HEK293 (cell line): ENCODE data around the gene ZNF541.
A peak's percentile ranks its signal among the peaks of the same experiment; 100 is the strongest.

Source experiments
- EGR2 ChIP-seq: fragments of 450-650 bp; formaldehyde crosslinking; IDR thresholded peaks from 2 replicates; pipeline ENCODE4 v1.5.1; 2016; ENCODE audit warnings: low read depth, missing biosample characterization, missing genetic modification characterization
- ELK4 ChIP-seq: IDR thresholded peaks from 2 replicates; pipeline ENCODE4 v1.6.1; 2011; ENCODE audit warnings: mild to moderate bottlenecking, low read depth, low read length, borderline replicate concordance
- GFI1B ChIP-seq: fragments of 450-650 bp; formaldehyde crosslinking; IDR thresholded peaks from 2 replicates; pipeline ENCODE4 v1.5.1; 2016; ENCODE audit warnings: missing biosample characterization, missing genetic modification characterization
- KLF1 ChIP-seq: fragments of 450-650 bp; formaldehyde crosslinking; IDR thresholded peaks from 2 replicates; pipeline ENCODE4 v1.5.1; 2016; ENCODE audit warnings: missing biosample characterization, missing genetic modification characterization
- KLF7 ChIP-seq: fragments of 450-650 bp; formaldehyde crosslinking; IDR thresholded peaks from 2 replicates; pipeline ENCODE4 v1.5.1; 2016; ENCODE audit warnings: missing biosample characterization, missing genetic modification characterization, borderline replicate concordance
- MZF1 ChIP-seq: fragments of 450-650 bp; formaldehyde crosslinking; IDR thresholded peaks from 2 replicates; pipeline ENCODE4 v1.5.1; 2017; ENCODE audit warnings: missing biosample characterization, missing genetic modification characterization, borderline replicate concordance
- SP7 ChIP-seq: fragments of 450-650 bp; formaldehyde crosslinking; IDR thresholded peaks from 2 replicates; pipeline ENCODE4 v1.5.1; 2016; ENCODE audit warnings: missing biosample characterization, missing genetic modification characterization
- TCF7L2 ChIP-seq: IDR thresholded peaks from 2 replicates; pipeline ENCODE4 v1.6.1; 2011; ENCODE audit warnings: low read depth, mild to moderate bottlenecking, inconsistent platforms, low read length, moderate library complexity, borderline replicate concordance
- ZBTB49 ChIP-seq: fragments of 450-650 bp; formaldehyde crosslinking; IDR thresholded peaks from 2 replicates; pipeline ENCODE4 v1.5.1; 2016; ENCODE audit warnings: missing biosample characterization, missing genetic modification characterization, low read depth
- ZFP37 ChIP-seq: fragments of 450-650 bp; formaldehyde crosslinking; IDR thresholded peaks from 2 replicates; pipeline ENCODE4 v1.5.1; 2016; ENCODE audit warnings: missing biosample characterization, missing genetic modification characterization
- ZNF121 ChIP-seq: fragments of 450-650 bp; formaldehyde crosslinking; IDR thresholded peaks from 2 replicates; pipeline ENCODE4 v1.5.1; 2016; ENCODE audit warnings: missing biosample characterization, missing genetic modification characterization
- ZNF133 ChIP-seq: fragments of 450-650 bp; formaldehyde crosslinking; IDR thresholded peaks from 2 replicates; pipeline ENCODE4 v1.5.1; 2016; ENCODE audit warnings: missing biosample characterization, missing genetic modification characterization
- ZNF148 ChIP-seq: fragments of 450-650 bp; formaldehyde crosslinking; IDR thresholded peaks from 2 replicates; pipeline ENCODE4 v1.5.0; 2017; ENCODE audit warnings: missing biosample characterization, missing genetic modification characterization, borderline replicate concordance
- ZNF175 ChIP-seq: fragments of 450-650 bp; formaldehyde crosslinking; IDR thresholded peaks from 2 replicates; pipeline ENCODE4 v1.5.1; 2016; ENCODE audit warnings: missing biosample characterization, missing genetic modification characterization
- ZNF354C ChIP-seq: fragments of 450-650 bp; formaldehyde crosslinking; IDR thresholded peaks from 2 replicates; pipeline ENCODE4 v1.5.1; 2016; ENCODE audit warnings: missing biosample characterization, missing genetic modification characterization, low read depth, borderline replicate concordance
- ZNF398 ChIP-seq: fragments of 450-650 bp; formaldehyde crosslinking; IDR thresholded peaks from 2 replicates; pipeline ENCODE4 v1.5.1; 2017; ENCODE audit warnings: missing biosample characterization, missing genetic modification characterization
- ZNF416 ChIP-seq: fragments of 450-650 bp; formaldehyde crosslinking; IDR thresholded peaks from 2 replicates; pipeline ENCODE4 v1.5.1; 2016; ENCODE audit warnings: missing biosample characterization, missing genetic modification characterization
- ZNF501 ChIP-seq: fragments of 450-650 bp; formaldehyde crosslinking; IDR thresholded peaks from 2 replicates; pipeline ENCODE4 v1.5.1; 2016; ENCODE audit warnings: missing biosample characterization, missing genetic modification characterization
- ZNF510 ChIP-seq: fragments of 450-650 bp; formaldehyde crosslinking; IDR thresholded peaks from 2 replicates; pipeline ENCODE4 v1.5.1; 2018; ENCODE audit warnings: mild to moderate bottlenecking, missing genetic modification characterization, missing biosample characterization; ENCODE audit not compliant: insufficient replicate concordance
- ZNF548 ChIP-seq: fragments of 450-650 bp; formaldehyde crosslinking; IDR thresholded peaks from 2 replicates; pipeline ENCODE4 v1.5.1; 2016; ENCODE audit warnings: missing biosample characterization, missing genetic modification characterization
- ZNF549 ChIP-seq: fragments of 450-650 bp; IDR thresholded peaks from 2 replicates; pipeline ENCODE4 v1.5.1; 2018; ENCODE audit warnings: missing biosample characterization, missing genetic modification characterization, mild to moderate bottlenecking, inconsistent platforms, moderate library complexity
- ZNF580 ChIP-seq: fragments of 450-650 bp; formaldehyde crosslinking; IDR thresholded peaks from 2 replicates; pipeline ENCODE4 v1.5.1; 2016; ENCODE audit warnings: missing biosample characterization, missing genetic modification characterization
- ZNF600 ChIP-seq: fragments of 450-650 bp; formaldehyde crosslinking; IDR thresholded peaks from 2 replicates; pipeline ENCODE4 v1.5.1; 2016; ENCODE audit warnings: missing biosample characterization, missing genetic modification characterization
- ZNF654 ChIP-seq: fragments of 450-650 bp; formaldehyde crosslinking; IDR thresholded peaks from 2 replicates; pipeline ENCODE4 v1.5.1; 2016; ENCODE audit warnings: low read depth, missing biosample characterization, missing genetic modification characterization
- ZNF660 ChIP-seq: fragments of 450-650 bp; IDR thresholded peaks from 2 replicates; pipeline ENCODE4 v1.5.1; 2018; ENCODE audit warnings: missing biosample characterization, mild to moderate bottlenecking, missing genetic modification characterization
- ZNF701 ChIP-seq: fragments of 450-650 bp; formaldehyde crosslinking; IDR thresholded peaks from 2 replicates; pipeline ENCODE4 v1.5.1; 2016; ENCODE audit warnings: missing biosample characterization, missing genetic modification characterization
- ZNF747 ChIP-seq: fragments of 450-650 bp; formaldehyde crosslinking; IDR thresholded peaks from 2 replicates; pipeline ENCODE4 v1.5.1; 2016; ENCODE audit warnings: missing biosample characterization, missing genetic modification characterization
- ZNF76 ChIP-seq: fragments of 450-650 bp; formaldehyde crosslinking; IDR thresholded peaks from 2 replicates; pipeline ENCODE4; 2016; ENCODE audit warnings: low read depth, missing biosample characterization, missing genetic modification characterization, borderline replicate concordance
- ZNF785 ChIP-seq: fragments of 450-650 bp; formaldehyde crosslinking; IDR thresholded peaks from 2 replicates; pipeline ENCODE4 v1.5.1; 2016; ENCODE audit warnings: missing biosample characterization, missing genetic modification characterization
- ZNF791 ChIP-seq: fragments of 450-650 bp; formaldehyde crosslinking; IDR thresholded peaks from 2 replicates; pipeline ENCODE4 v1.5.1; 2016; ENCODE audit warnings: missing biosample characterization, missing genetic modification characterization
- ZSCAN16 ChIP-seq: fragments of 450-650 bp; formaldehyde crosslinking; IDR thresholded peaks from 2 replicates; pipeline ENCODE4 v1.5.1; 2016; ENCODE audit warnings: missing biosample characterization, missing genetic modification characterization

Gene ZNF541

GRCh38 chr19:47598407-47599349, 25.7 kb upstream of the ZNF541 start (continued):
- TF ChIP-seq ZBTB49 (tag by site-specific recombination): no peak
- TF ChIP-seq ZNF148 (tag by site-specific recombination): no peak
- no peak for TF ChIP-seq ZNF133 (tag by site-specific recombination)
- TF ChIP-seq ELK4: no peak
- TF ChIP-seq ZSCAN16 (tag by site-specific recombination): peak; percentile 56; the same call in 1 of the 2 replicates
- TF ChIP-seq ZNF121: no peak
- no peak for TF ChIP-seq ZFP37 (tag by site-specific recombination)
- no peak for TF ChIP-seq ZNF785 (tag by site-specific recombination)
- no peak for TF ChIP-seq ZNF654 (tag by site-specific recombination)
- peak; percentile 39 for TF ChIP-seq KLF1
- no peak for TF ChIP-seq ZNF76 (tag by site-specific recombination)
- no peak for TF ChIP-seq ZNF175
- TF ChIP-seq ZNF398 (tag by site-specific recombination): peak; percentile 30
- no peak for TF ChIP-seq GFI1B (tag by site-specific recombination)
- peak; percentile 59; the same call in 1 of the 2 replicates for TF ChIP-seq ZNF501 (tag by site-specific recombination)
- TF ChIP-seq ZNF510 (tag by site-specific recombination): no peak
- no peak for TF ChIP-seq ZNF354C
- TF ChIP-seq ZNF548: no peak
- TF ChIP-seq SP7 (tag by site-specific recombination): peak; percentile 35; the same call in 1 of the 2 replicates
- no peak for TF ChIP-seq ZNF791 (tag by site-specific recombination)
- TF ChIP-seq ZNF660 (tag by site-specific recombination): 0 out of 2 replicates have a peak, but pooled peaks have one; percentile 42
- TF ChIP-seq ZNF747: no peak
- no peak for TF ChIP-seq ZNF701 (tag by site-specific recombination)
- TF ChIP-seq MZF1 (tag by site-specific recombination): peak; percentile 94
- TF ChIP-seq ZNF549 (tag by site-specific recombination): no peak
- no peak for TF ChIP-seq KLF7 (tag by site-specific recombination)
- no peak for TF ChIP-seq ZNF580
- TF ChIP-seq ZNF416 (tag by site-specific recombination): no peak
- TF ChIP-seq ZNF600 (tag by site-specific recombination): no peak
- TF ChIP-seq TCF7L2: no peak
- TF ChIP-seq EGR2: peak; percentile 79
